ENCODE data around the gene DSC2.

DSC2 gene

DNA sequence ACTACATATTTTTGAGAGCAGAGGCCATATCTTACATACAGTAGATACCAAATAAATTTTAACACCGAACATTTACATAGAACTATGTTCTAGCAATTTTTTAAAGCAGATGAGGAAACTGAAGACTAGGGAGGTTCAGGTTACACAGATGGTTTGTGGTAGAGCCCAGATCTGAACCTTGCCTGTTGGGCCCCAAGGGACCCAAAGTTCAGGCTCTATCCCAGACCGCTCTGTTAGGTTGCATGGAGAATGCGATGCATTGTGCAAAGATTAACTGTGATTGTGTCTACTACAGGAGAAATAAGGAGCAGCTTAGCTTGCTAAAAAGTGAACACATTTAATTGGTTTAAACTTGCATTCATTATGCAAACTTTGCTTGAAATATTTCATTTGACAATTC lies 43.3 kb downstream of the DSC2 start:
- H3K27ac ChIP-seq (ENCODE audit: low read length), result no peak overlapping the region
- peaks cover 21% of the 10 kb centered on the region for H3K4me1 ChIP-seq (ENCODE audit: control insufficient read depth, low read depth, low read length)
- H3K36me3 ChIP-seq (ENCODE audit: control insufficient read depth, low read depth, low read length), result no peaks in the 10 kb centered on the region
- H3K9me3 ChIP-seq (ENCODE audit: control insufficient read depth, low read depth, low read length), result no peaks in the 10 kb centered on the region
- no peak overlapping the region for H3K9ac ChIP-seq (ENCODE audit: low read length)
- no peak overlapping the region for H3K4me3 ChIP-seq (ENCODE audit: low read length)
- no peaks in the 10 kb centered on the region for H3K27me3 ChIP-seq (ENCODE audit: control insufficient read depth, insufficient read depth, low read length)

DNA sequence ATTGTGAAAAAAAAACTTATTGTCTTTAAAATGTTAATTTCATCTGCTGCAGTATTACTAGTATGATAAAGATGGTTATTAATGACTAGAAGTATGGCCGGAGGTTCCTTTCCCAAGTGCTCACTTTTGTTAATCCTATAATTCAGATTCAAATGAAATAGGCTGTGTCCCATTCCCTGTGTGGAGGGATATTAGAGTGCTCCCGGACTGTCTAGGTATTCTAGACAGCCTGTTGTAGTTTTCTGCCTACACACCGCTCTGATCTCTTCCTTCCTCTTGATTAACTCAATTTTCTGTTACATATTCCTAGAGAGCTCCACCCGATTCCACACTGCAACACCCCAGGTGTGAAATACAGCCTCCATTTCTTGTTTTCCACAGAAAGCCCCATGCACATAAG lies 44.3 kb downstream of the DSC2 start:
- H3K27me3 ChIP-seq (ENCODE audit: control insufficient read depth, insufficient read depth, low read length), result no peaks in the 10 kb centered on the region
- no peak overlapping the region for H3K4me3 ChIP-seq (ENCODE audit: low read length)
- no peaks in the 10 kb centered on the region for H3K36me3 ChIP-seq (ENCODE audit: control insufficient read depth, low read depth, low read length)
- no peak overlapping the region for H3K27ac ChIP-seq (ENCODE audit: low read length)
- H3K9ac ChIP-seq (ENCODE audit: low read length), result no peak overlapping the region
- peaks cover 21% of the 10 kb centered on the region for H3K4me1 ChIP-seq (ENCODE audit: control insufficient read depth, low read depth, low read length)
- H3K9me3 ChIP-seq (ENCODE audit: control insufficient read depth, low read depth, low read length), result no peaks in the 10 kb centered on the region

DNA sequence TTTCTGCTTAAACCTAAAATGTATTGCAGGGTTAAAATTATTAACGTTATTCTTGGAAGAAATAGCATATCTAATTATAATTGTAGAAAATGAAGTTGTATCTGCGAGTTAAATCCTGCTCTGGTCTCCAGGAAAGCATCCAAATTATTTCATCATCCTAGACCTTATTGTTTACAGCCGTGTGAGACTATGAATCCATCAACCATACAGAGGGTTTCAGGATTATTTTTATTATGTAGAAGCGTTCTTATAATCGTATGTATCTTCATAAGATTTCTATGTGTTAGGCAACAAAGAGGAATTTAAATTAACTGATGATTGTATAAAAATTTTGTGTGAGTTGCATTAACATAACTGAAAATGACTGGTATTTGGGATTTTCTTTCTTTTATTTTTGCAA lies 45.2 kb downstream of the DSC2 start:
- Histone ChIP-seq H3K4me1 (ENCODE audit: control insufficient read depth, low read depth, low read length) (peaks cover 21% of the 10 kb centered on the region), H3K27me3 (ENCODE audit: control insufficient read depth, insufficient read depth, low read length) (no peaks in the 10 kb centered on the region), H3K36me3 (ENCODE audit: control insufficient read depth, low read depth, low read length) (no peaks in the 10 kb centered on the region), H3K27ac (ENCODE audit: low read length) (no peak overlapping the region), H3K9ac (ENCODE audit: low read length) (no peak overlapping the region), H3K4me3 (ENCODE audit: low read length) (no peak overlapping the region), H3K9me3 (ENCODE audit: control insufficient read depth, low read depth, low read length) (no peaks in the 10 kb centered on the region)

DNA sequence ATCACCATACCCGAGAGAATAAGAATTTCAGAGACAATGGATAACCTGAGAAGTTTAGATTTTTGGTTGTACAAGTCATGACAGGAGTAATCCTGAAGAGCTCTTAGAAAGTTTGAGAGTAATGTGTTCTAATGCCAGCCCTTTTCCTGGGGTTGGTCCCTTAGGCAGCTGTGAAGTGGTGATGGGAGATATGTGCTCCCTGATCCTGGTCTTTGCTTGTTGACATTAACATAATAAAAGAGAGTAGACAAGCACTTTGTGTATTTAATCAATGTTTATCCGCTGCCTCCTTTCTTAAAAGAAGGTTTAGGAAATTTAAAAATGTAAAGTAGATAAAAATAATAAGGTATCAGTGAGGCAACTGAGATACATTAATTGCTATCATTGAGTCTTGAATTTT lies 45.9 kb downstream of the DSC2 start:
- no peak overlapping the region for H3K4me3 ChIP-seq (ENCODE audit: low read length)

DNA sequence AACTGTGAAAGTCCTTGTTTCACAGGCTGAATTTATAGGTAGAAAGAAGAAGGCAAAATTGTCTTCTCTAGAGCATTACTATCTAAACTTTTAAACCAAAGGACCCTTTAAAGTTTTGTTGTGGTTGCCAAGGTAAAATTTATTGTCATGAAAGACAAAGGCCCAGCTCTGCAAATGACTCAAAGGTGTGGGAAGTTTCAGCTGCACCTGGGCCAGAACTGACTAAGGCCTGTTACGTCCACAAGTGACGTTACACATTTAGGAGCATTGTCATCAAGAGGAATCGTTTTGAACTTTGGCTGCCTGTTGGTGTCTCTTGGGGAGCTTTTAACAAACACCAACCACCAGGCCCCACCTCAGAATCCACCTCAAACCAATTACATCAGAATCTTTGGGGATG lies 51.6 kb downstream of the DSC2 start:
- Histone ChIP-seq H3K4me3 (ENCODE audit: low read length) (no peak overlapping the region), H3K36me3 (ENCODE audit: control insufficient read depth, low read depth, low read length) (no peaks in the 10 kb centered on the region)

More for the DNA sequence above, 45.9 kb downstream of the DSC2 start:
- Histone ChIP-seq H3K9ac (ENCODE audit: low read length) (no peak overlapping the region), H3K9me3 (ENCODE audit: control insufficient read depth, low read depth, low read length) (no peaks in the 10 kb centered on the region), H3K27me3 (ENCODE audit: control insufficient read depth, insufficient read depth, low read length) (no peaks in the 10 kb centered on the region), H3K36me3 (ENCODE audit: control insufficient read depth, low read depth, low read length) (no peaks in the 10 kb centered on the region), H3K27ac (ENCODE audit: low read length) (no peak overlapping the region), H3K4me1 (ENCODE audit: control insufficient read depth, low read depth, low read length) (peaks cover 21% of the 10 kb centered on the region)

GRCh38 chr18:31049189-31049588 lies 53.0 kb downstream of the DSC2 start:
- H3K4me3 ChIP-seq (ENCODE audit: low read length), result no peak overlapping the region
- no peak overlapping the region for H3K27ac ChIP-seq (ENCODE audit: low read length)
- no peaks in the 10 kb centered on the region for H3K36me3 ChIP-seq (ENCODE audit: control insufficient read depth, low read depth, low read length)
- H3K4me1 ChIP-seq (ENCODE audit: control insufficient read depth, low read depth, low read length), result no peaks in the 10 kb centered on the region
- peaks cover 8% of the 10 kb centered on the region for H3K27me3 ChIP-seq (ENCODE audit: control insufficient read depth, insufficient read depth, low read length)
- H3K9me3 ChIP-seq (ENCODE audit: control insufficient read depth, low read depth, low read length), result no peaks in the 10 kb centered on the region
- H3K9ac ChIP-seq (ENCODE audit: low read length), result no peak overlapping the region

More for the DNA sequence above, 51.6 kb downstream of the DSC2 start:
- Histone ChIP-seq H3K9ac (ENCODE audit: low read length) (no peak overlapping the region), H3K9me3 (ENCODE audit: control insufficient read depth, low read depth, low read length) (no peaks in the 10 kb centered on the region), H3K27ac (ENCODE audit: low read length) (no peak overlapping the region), H3K4me1 (ENCODE audit: control insufficient read depth, low read depth, low read length) (no peaks in the 10 kb centered on the region), H3K27me3 (ENCODE audit: control insufficient read depth, insufficient read depth, low read length) (no peaks in the 10 kb centered on the region)

- peaks cover 4% of the 10 kb centered on the region for H3K4me1 ChIP-seq (ENCODE audit: control insufficient read depth, low read depth, low read length)
- H3K9me3 ChIP-seq (ENCODE audit: control insufficient read depth, low read depth, low read length), result no peaks in the 10 kb centered on the region
- no peak overlapping the region for H3K9ac ChIP-seq (ENCODE audit: low read length)
- peaks cover 17% of the 10 kb centered on the region for H3K27me3 ChIP-seq (ENCODE audit: control insufficient read depth, insufficient read depth, low read length)
- H3K27ac ChIP-seq (ENCODE audit: low read length), result no peak overlapping the region
- H3K4me3 ChIP-seq (ENCODE audit: low read length), result no peak overlapping the region
- H3K36me3 ChIP-seq (ENCODE audit: control insufficient read depth, low read depth, low read length), result no peaks in the 10 kb centered on the region
These were observed 54.0 kb downstream of the DSC2 start for GRCh38 chr18:31048216-31048615.

- no peak overlapping the region for H3K9ac ChIP-seq (ENCODE audit: low read length)
- H3K27me3 ChIP-seq (ENCODE audit: control insufficient read depth, insufficient read depth, low read length), result peaks cover 30% of the 10 kb centered on the region
- no peaks in the 10 kb centered on the region for H3K9me3 ChIP-seq (ENCODE audit: control insufficient read depth, low read depth, low read length)
- no peak overlapping the region for H3K27ac ChIP-seq (ENCODE audit: low read length)
- peaks cover 7% of the 10 kb centered on the region for H3K4me1 ChIP-seq (ENCODE audit: control insufficient read depth, low read depth, low read length)
- no peaks in the 10 kb centered on the region for H3K36me3 ChIP-seq (ENCODE audit: control insufficient read depth, low read depth, low read length)
- no peak overlapping the region for H3K4me3 ChIP-seq (ENCODE audit: low read length)
These were observed 55.3 kb downstream of the DSC2 start for GRCh38 chr18:31046916-31047315.

DNA sequence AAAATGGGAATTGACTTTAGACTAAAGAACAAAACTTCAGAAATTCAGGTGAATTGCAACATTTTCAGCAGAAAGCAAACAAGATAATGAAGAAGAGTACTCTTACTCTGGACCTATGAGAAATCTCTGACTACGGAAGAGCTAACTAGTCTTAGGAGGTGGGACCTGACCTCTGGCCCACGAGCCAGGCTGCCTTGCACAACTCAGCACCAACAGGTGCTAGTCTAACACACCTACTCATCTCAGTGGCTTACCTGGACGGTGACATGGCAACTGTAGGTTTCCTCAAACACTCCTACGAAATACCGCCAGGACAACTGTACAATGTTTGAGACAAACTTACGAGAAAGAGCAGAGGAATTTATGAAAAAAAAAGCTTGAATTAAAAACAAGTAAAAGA lies 56.6 kb downstream of the DSC2 start:
- Histone ChIP-seq H3K27me3 (ENCODE audit: control insufficient read depth, insufficient read depth, low read length) (peaks cover 44% of the 10 kb centered on the region), H3K4me3 (ENCODE audit: low read length) (no peak overlapping the region)

GRCh38 chr18:31044926-31045325 lies 57.3 kb downstream of the DSC2 start:
- H3K4me1 ChIP-seq (ENCODE audit: control insufficient read depth, low read depth, low read length), result peaks cover 19% of the 10 kb centered on the region
- no peak overlapping the region for H3K27ac ChIP-seq (ENCODE audit: low read length)
- no peaks in the 10 kb centered on the region for H3K36me3 ChIP-seq (ENCODE audit: control insufficient read depth, low read depth, low read length)
- no peaks in the 10 kb centered on the region for H3K9me3 ChIP-seq (ENCODE audit: control insufficient read depth, low read depth, low read length)
- no peak overlapping the region for H3K9ac ChIP-seq (ENCODE audit: low read length)
- peaks cover 50% of the 10 kb centered on the region for H3K27me3 ChIP-seq (ENCODE audit: control insufficient read depth, insufficient read depth, low read length)
- no peak overlapping the region for H3K4me3 ChIP-seq (ENCODE audit: low read length)

More for the DNA sequence above, 56.6 kb downstream of the DSC2 start:
- H3K4me1 ChIP-seq (ENCODE audit: control insufficient read depth, low read depth, low read length), result peaks cover 15% of the 10 kb centered on the region
- no peak overlapping the region for H3K9ac ChIP-seq (ENCODE audit: low read length)
- no peak overlapping the region for H3K27ac ChIP-seq (ENCODE audit: low read length)
- H3K36me3 ChIP-seq (ENCODE audit: control insufficient read depth, low read depth, low read length), result no peaks in the 10 kb centered on the region
- no peaks in the 10 kb centered on the region for H3K9me3 ChIP-seq (ENCODE audit: control insufficient read depth, low read depth, low read length)

DNA sequence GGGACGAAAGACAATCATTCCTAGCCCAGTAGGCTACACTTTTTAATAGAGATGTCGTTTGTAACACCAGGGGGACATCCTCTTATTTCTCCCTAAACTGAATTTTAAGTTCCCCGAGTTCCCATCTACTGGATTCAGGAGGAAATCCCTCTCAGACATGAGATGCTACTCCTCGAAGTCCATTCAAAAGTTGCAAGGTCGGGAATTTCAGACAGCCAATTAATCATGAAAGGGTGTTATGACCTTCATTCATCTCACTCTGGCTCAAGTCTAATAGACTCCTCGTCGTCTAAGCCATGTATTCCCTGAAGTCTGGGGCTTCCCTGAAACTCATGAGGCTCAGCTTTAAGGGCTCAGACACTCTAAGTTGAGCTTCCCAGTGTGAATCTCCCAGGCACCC lies 58.5 kb downstream of the DSC2 start:
- no peak overlapping the region for H3K27ac ChIP-seq (ENCODE audit: low read length)
- peaks cover 19% of the 10 kb centered on the region for H3K4me1 ChIP-seq (ENCODE audit: control insufficient read depth, low read depth, low read length)
- no peak overlapping the region for H3K4me3 ChIP-seq (ENCODE audit: low read length)
- no peaks in the 10 kb centered on the region for H3K36me3 ChIP-seq (ENCODE audit: control insufficient read depth, low read depth, low read length)
- H3K9me3 ChIP-seq (ENCODE audit: control insufficient read depth, low read depth, low read length), result no peaks in the 10 kb centered on the region
- H3K27me3 ChIP-seq (ENCODE audit: control insufficient read depth, insufficient read depth, low read length), result peaks cover 60% of the 10 kb centered on the region
- no peak overlapping the region for H3K9ac ChIP-seq (ENCODE audit: low read length)

DNA sequence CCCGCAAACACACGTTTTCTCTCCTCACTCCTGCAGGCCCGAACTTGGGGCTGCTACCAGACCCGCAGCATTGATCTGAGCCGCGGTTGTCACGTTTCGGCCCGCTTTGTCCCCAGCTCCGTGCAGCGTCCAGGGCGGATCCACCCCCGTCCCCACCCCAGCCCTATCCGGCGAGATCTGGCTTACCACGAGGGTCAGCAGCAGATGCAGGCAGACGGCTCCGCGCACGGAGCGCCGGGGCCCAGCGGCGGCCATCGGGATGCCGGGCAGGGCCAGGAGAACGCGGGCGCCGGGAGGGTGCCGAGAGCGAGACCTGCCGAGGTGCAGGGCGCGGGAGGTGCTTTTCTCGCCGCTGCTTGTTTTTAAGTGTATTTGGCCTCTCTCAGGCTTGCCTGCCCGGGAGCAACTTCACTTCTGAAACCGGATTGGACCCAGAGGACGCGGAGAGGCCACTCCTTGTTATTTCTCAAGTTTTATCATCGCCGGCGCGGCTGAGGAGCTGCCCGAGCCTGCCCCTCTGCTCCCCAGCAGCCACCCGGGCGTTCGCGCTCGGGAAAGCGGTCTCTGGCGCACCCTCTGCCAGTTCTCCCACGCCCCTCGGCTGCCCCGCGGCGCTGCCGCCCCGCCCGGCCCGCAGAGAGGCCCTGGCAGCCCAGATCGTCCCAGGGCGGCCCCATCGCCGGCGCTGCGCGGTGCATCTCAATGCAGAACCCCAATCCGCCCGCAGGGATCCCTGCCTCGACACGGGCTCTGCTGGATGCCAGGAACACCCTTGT lies 59.6 kb downstream of the DSC2 start, which contains the start of gene DSC3:
TSS of gene DSC3 (minus strand) at position 337 of the 776 bp plus-strand sequence. CDS start at position 255, 82 bp downstream.
- no peaks in the 10 kb centered on the region for H3K36me3 ChIP-seq (ENCODE audit: control insufficient read depth, low read depth, low read length)
- H3K27ac ChIP-seq (ENCODE audit: low read length), result no peak within 1 kb of the TSS
- peaks cover 60% of the 10 kb centered on the region for H3K27me3 ChIP-seq (ENCODE audit: control insufficient read depth, insufficient read depth, low read length)
- H3K9ac ChIP-seq (ENCODE audit: low read length), result peak within 1 kb of the TSS; percentile 38
- H3K4me1 ChIP-seq (ENCODE audit: control insufficient read depth, low read depth, low read length), result peaks cover 19% of the 10 kb centered on the region
- H3K9me3 ChIP-seq (ENCODE audit: control insufficient read depth, low read depth, low read length), result no peaks in the 10 kb centered on the region
- peak within 1 kb of the TSS; percentile 64 for H3K4me3 ChIP-seq (ENCODE audit: low read length)
